Bronchial epithelial cell (primary cell): ENCODE measurements around the gene GRN. TPM values are rescaled to one million over a fixed set of nuclear protein-coding genes. Genes with fewer than 3 reads are reported as not detected.
A peak's percentile ranks its signal among the peaks of the same experiment; 100 is the strongest.

Experiments used
- DNase-seq: peaks from one replicate; pipeline ENCODE4 v3.0.0-alpha.2; 2010; ENCODE audit warnings: low read depth
- FAIRE-seq: peaks from 2 replicates; lab custom pipeline; 2011; peaks lifted over from hg19 to GRCh38; lab: Jason Lieb, UNC
- H3K27me3 ChIP-seq: 2 replicates; pipeline ENCODE4 v1.5.1; 2011; ENCODE audit warnings: low read length; ENCODE audit not compliant: control insufficient read depth, insufficient read depth
- H3K36me3 ChIP-seq: 2 replicates; pipeline ENCODE4 v1.5.1; 2011; ENCODE audit warnings: low read length; ENCODE audit not compliant: control insufficient read depth, insufficient read depth
- H3K4me3 ChIP-seq: 2 replicates; pipeline ENCODE4 v1.5.1; 2011; ENCODE audit warnings: mild to moderate bottlenecking, low read depth, low read length, control low read depth
- CTCF ChIP-seq: IDR thresholded peaks from 2 replicates; pipeline ENCODE4 v1.5.1; 2011; ENCODE audit warnings: mild to moderate bottlenecking, moderate library complexity, low read length, control low read depth, inconsistent platforms; ENCODE audit not compliant: insufficient read depth, severe bottlenecking
- total RNA-seq: library from RNA; depleted of rRNA; stranded (reverse); fragments of >200 nt; gene quantifications from 2 replicates; pipeline ENCODE4 v1.2.1, GENCODE V29; 2014

GRN gene
- total RNA-seq, 1 donor from 2014 or later, result 200 TPM

DNA sequence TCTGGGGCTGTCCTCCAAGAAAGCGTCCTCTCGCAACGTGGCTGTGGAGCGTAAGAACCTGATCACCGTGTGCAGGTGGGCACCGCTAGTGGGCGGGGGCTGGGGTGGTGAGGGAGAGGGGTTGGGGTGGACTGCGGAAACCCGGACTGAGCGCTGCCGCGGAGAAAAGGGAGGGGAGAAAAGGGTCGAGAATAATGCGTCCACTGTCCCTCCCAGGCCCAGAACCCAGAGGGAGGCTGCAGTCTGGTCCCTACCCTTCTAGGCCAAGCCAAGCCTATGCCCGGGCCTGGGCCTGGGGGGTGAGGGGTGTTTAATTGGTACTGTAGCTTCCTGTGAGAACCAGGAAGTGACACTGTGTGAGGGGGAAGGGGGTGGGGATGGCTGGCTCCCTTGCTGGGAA, 36.2 kb upstream of the GRN start:
- DNase-seq (no peak), FAIRE-seq (no peak)
- no peak for TF ChIP-seq CTCF
- no peaks in the 10 kb centered on the region for H3K27me3 ChIP-seq
- no peaks in the 10 kb centered on the region for H3K36me3 ChIP-seq
- peak overlapping the region; percentile 47 for H3K4me3 ChIP-seq

GRCh38 chr17:44309472-44309871, 35.6 kb upstream of the GRN start:
- FAIRE-seq (peak; percentile 66), DNase-seq (peak; percentile 38)
- H3K4me3 ChIP-seq, result no peak overlapping the region
- no peaks in the 10 kb centered on the region for H3K36me3 ChIP-seq
- no peaks in the 10 kb centered on the region for H3K27me3 ChIP-seq
- TF ChIP-seq CTCF, result peak; percentile 15

DNA sequence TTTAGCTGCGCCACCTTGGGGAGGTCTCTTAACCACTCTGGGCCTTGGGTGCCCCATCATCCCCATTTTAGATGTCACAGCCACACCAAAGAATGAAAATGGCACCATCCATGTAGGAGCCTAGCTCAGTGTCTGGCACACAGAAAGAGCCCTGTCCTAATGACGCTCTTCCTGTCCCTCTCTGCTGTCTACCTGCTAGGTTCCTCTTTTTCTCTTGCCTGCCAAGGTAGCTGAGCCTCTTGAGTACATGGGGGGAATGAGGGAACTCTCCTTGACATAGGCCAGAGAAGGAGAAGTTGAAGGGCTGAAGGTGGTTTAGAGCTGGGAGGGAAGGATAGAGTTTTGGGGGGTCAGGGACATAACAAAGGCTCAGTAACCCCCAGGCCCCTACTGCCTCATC, 34.9 kb upstream of the GRN start:
- DNase-seq (no peak), FAIRE-seq (no peak)
- no peak for TF ChIP-seq CTCF
- Histone ChIP-seq H3K27me3 (no peaks in the 10 kb centered on the region), H3K4me3 (no peak overlapping the region), H3K36me3 (no peaks in the 10 kb centered on the region)

- no peak for DNase-seq
- TF ChIP-seq CTCF, result no peak
- no peak for FAIRE-seq
- Histone ChIP-seq H3K4me3 (no peak overlapping the region), H3K27me3 (peaks cover 3% of the 10 kb centered on the region), H3K36me3 (no peaks in the 10 kb centered on the region)
Measured at GRCh38 chr17:44310609-44311376, 34.3 kb upstream of the GRN start.

DNA sequence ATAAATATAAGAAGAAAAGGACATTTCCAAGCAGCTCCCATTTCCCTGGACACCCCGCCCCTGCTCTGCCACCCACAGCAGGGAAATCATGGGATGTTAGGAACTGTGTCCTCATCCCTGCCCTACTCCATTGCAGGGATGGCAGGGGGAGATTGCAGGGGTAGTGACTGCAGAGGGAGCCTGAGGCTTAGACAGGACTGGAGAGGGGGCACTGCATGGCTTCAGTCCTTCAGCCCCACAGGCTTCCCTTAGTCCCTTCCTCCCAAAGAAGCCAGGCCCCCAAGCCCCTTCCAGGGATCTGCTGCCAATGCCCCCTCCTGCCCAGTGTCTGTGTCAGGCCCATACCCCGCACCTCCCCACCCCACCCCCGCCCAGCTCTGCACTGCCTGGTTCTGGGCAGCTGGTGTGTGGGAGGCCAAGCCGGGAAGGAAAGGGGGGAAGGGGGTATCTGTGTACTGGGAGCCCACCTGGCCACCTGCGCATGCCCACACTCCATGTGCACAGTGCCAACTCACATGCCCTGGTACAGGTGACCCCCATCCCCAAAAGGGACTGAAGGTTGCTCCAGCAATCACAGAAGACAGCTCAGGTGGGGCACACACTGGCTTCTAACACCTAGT, 33.4 kb upstream of the GRN start:
- FAIRE-seq, result no peak
- Histone ChIP-seq H3K27me3 (peaks cover 5% of the 10 kb centered on the region), H3K36me3 (no peaks in the 10 kb centered on the region), H3K4me3 (no peak overlapping the region)
- no peak for DNase-seq
- TF ChIP-seq CTCF, result no peak
